Mesenchymal stem cell (in vitro differentiated cells and primary cell): ENCODE results near the gene OR2V2.

Experiments
- DNase-seq: peaks from one replicate; pipeline ENCODE4 v3.0.0-alpha.2; 2013
- H2AFZ ChIP-seq: one replicate; pipeline ENCODE4 v1.6.1; 2013; ENCODE audit warnings: low read depth, mild to moderate bottlenecking, control low read depth, inconsistent platforms, low read length, moderate library complexity
- H2AK5ac ChIP-seq: 2 replicates; pipeline ENCODE4 v1.6.1; 2013; ENCODE audit warnings: low read length, moderate library complexity, mild to moderate bottlenecking, inconsistent platforms; ENCODE audit not compliant: severe bottlenecking
- H2BK120ac ChIP-seq: one replicate; pipeline ENCODE4 v1.6.1; 2013; ENCODE audit warnings: low read depth, mild to moderate bottlenecking, inconsistent platforms, low read length, moderate library complexity
- H2BK12ac ChIP-seq, 2 experiments: one replicate each; pipeline ENCODE4 v1.6.1; 2013; ENCODE audit warnings: inconsistent platforms in 2 of 2, low read length in 2 of 2, mild to moderate bottlenecking in 2 of 2, moderate library complexity in 2 of 2, control low read depth in 1 of 2
- H2BK15ac ChIP-seq: one replicate; pipeline ENCODE4 v1.6.1; 2013; ENCODE audit warnings: mild to moderate bottlenecking, low read depth, inconsistent platforms; ENCODE audit not compliant: poor library complexity, severe bottlenecking
- H2BK5ac ChIP-seq: 2 replicates; pipeline ENCODE4 v1.6.1; 2013; ENCODE audit warnings: low read depth, mild to moderate bottlenecking, low read length, control low read depth, inconsistent platforms; ENCODE audit not compliant: poor library complexity, severe bottlenecking
- H3K14ac ChIP-seq, 2 experiments: one replicate each; pipeline ENCODE4 v1.6.1; 2013; ENCODE audit warnings: inconsistent platforms in 2 of 2, low read length in 2 of 2, control low read depth in 1 of 2, mild to moderate bottlenecking in 1 of 2, moderate library complexity in 1 of 2
- H3K18ac ChIP-seq, 2 experiments: one replicate each; pipeline ENCODE4 v1.6.1; 2013; ENCODE audit warnings: inconsistent platforms in 2 of 2, low read length in 2 of 2, control low read depth in 1 of 2, low read depth in 1 of 2, mild to moderate bottlenecking in 1 of 2
- H3K23ac ChIP-seq, 2 experiments: one replicate each; pipeline ENCODE4 v1.6.1; 2013; ENCODE audit warnings: inconsistent platforms in 2 of 2, low read length in 2 of 2, mild to moderate bottlenecking in 2 of 2, moderate library complexity in 2 of 2, control low read depth in 1 of 2
- H3K27ac ChIP-seq: 2 replicates; pipeline ENCODE4 v1.5.1; 2013; ENCODE audit warnings: mild to moderate bottlenecking, moderate library complexity, low read length, control low read depth, inconsistent platforms; ENCODE audit not compliant: poor library complexity, severe bottlenecking
- H3K27me3 ChIP-seq, 2 experiments: 2 replicates each; pipeline versions ENCODE4 v1.6.1 to v1.7.0; 2013; ENCODE audit warnings: low read length in 2 of 2, mild to moderate bottlenecking in 2 of 2, moderate library complexity in 2 of 2, control low read depth in 1 of 2, inconsistent platforms in 1 of 2; ENCODE audit not compliant: control insufficient read depth in 1 of 2, insufficient read depth in 1 of 2
- H3K36me3 ChIP-seq, 2 experiments: 2 replicates each; pipeline versions ENCODE4 v1.6.1 to v1.7.0; 2013; ENCODE audit warnings: low read length in 2 of 2, control low read depth in 1 of 2, inconsistent platforms in 1 of 2, low read depth in 1 of 2, mild to moderate bottlenecking in 1 of 2; ENCODE audit not compliant: insufficient read depth in 2 of 2, control insufficient read depth in 1 of 2
- H3K4ac ChIP-seq, 2 experiments: one replicate each; pipeline ENCODE4 v1.6.1; 2013; ENCODE audit warnings: inconsistent platforms in 2 of 2, low read length in 2 of 2, mild to moderate bottlenecking in 2 of 2, moderate library complexity in 2 of 2, control low read depth in 1 of 2, low read depth in 1 of 2
- H3K4me1 ChIP-seq: 2 replicates; pipeline ENCODE4 v1.6.1; 2013; ENCODE audit warnings: low read depth, low read length, control low read depth; ENCODE audit not compliant: control insufficient read depth, insufficient read depth
- H3K4me2 ChIP-seq: 2 replicates; pipeline ENCODE4 v1.6.1; 2013; ENCODE audit warnings: low read length, mild to moderate bottlenecking, inconsistent platforms; ENCODE audit not compliant: poor library complexity, severe bottlenecking
- H3K4me3 ChIP-seq, 2 experiments: 2 replicates each; pipeline versions ENCODE4 v1.5.1 to v1.7.0; 2013; ENCODE audit warnings: low read length in 2 of 2, mild to moderate bottlenecking in 2 of 2, control low read depth in 1 of 2, low read depth in 1 of 2; ENCODE audit not compliant: insufficient read depth in 1 of 2
- H3K79me1 ChIP-seq: replicated peaks from 2 replicates; pipeline ENCODE4 v1.6.1; 2013; ENCODE audit warnings: mild to moderate bottlenecking, control low read depth, low read length, inconsistent platforms; ENCODE audit not compliant: poor library complexity, severe bottlenecking
- H3K9ac ChIP-seq: 2 replicates; pipeline ENCODE4 v1.7.0; 2013; ENCODE audit warnings: mild to moderate bottlenecking, low read length, moderate library complexity
- H3K9me3 ChIP-seq: 2 replicates; pipeline ENCODE4 v1.7.0; 2013; ENCODE audit warnings: mild to moderate bottlenecking, low read length; ENCODE audit not compliant: control insufficient read depth
- H4K8ac ChIP-seq: one replicate; pipeline ENCODE4 v1.6.1; 2013; ENCODE audit warnings: inconsistent platforms, mild to moderate bottlenecking, low read length, moderate library complexity
- H4K91ac ChIP-seq: one replicate; pipeline ENCODE4 v1.6.1; 2013; ENCODE audit warnings: mild to moderate bottlenecking, low read length, inconsistent platforms
- WGBS: methylation state at CpG from one replicate; pipeline ENCODE4 v1.1.7; 2013; ENCODE audit warnings: mixed read lengths; 5-methylcytosine and 5-hydroxymethylcytosine counted together

OR2V2 gene

GRCh38 chr5:181198106-181198685, 50.8 kb downstream of the OR2V2 start:
- Histone ChIP-seq H3K27ac (no peak overlapping the region), H2BK5ac (no peak overlapping the region), H3K9ac (no peak overlapping the region), H3K23ac (no peak overlapping the region), H3K4me1 (peaks cover 23% of the 10 kb centered on the region), H3K4me2 (no peak overlapping the region), H3K9me3 (no peaks in the 10 kb centered on the region), H3K79me1 (peaks cover 5% of the 10 kb centered on the region), H3K14ac (no peak overlapping the region), H4K8ac (no peak overlapping the region), H3K18ac (no peak overlapping the region), H2BK15ac (no peak overlapping the region), H2BK12ac (no peak overlapping the region), H3K4me3 (no peak overlapping the region), H3K36me3 (peaks cover 0 to 13% of the 10 kb centered on the region in 2 experiments), H2BK120ac (no peak overlapping the region), H2AFZ (no peak overlapping the region), H3K27me3 (peaks cover 20 to 35% of the 10 kb centered on the region in 2 experiments), H2AK5ac (peak overlapping the region; percentile 13), H4K91ac (no peak overlapping the region), H3K4ac (no peak overlapping the region)
- DNase-seq, result no peak
- WGBS, result 77% methylated on average over 12 of the region's 12 CpGs

GRCh38 chr5:181198905-181199519, 51.6 kb downstream of the OR2V2 start:
- Histone ChIP-seq H2BK5ac (no peak overlapping the region), H4K91ac (no peak overlapping the region), H4K8ac (no peak overlapping the region), H3K27ac (no peak overlapping the region), H3K79me1 (peaks cover 5% of the 10 kb centered on the region), H3K23ac (no peak overlapping the region), H3K18ac (no peak overlapping the region), H2BK120ac (no peak overlapping the region), H3K4ac (no peak overlapping the region), H2BK12ac (no peak overlapping the region), H3K4me2 (no peak overlapping the region), H3K4me1 (peaks cover 26% of the 10 kb centered on the region), H2BK15ac (no peak overlapping the region), H3K36me3 (peaks cover 0 to 13% of the 10 kb centered on the region in 2 experiments), H3K14ac (no peak overlapping the region), H2AFZ (no peak overlapping the region), H3K9ac (no peak overlapping the region), H3K4me3 (no peak overlapping the region), H2AK5ac (no peak overlapping the region), H3K9me3 (no peaks in the 10 kb centered on the region), H3K27me3 (peaks cover 26 to 43% of the 10 kb centered on the region in 2 experiments)
- no peak for DNase-seq
- WGBS, result 43% methylated on average over 8 of the region's 9 CpGs

GRCh38 chr5:181199881-181200638, 52.7 kb downstream of the OR2V2 start:
- Histone ChIP-seq H3K9ac (no peak overlapping the region), H2AK5ac (no peak overlapping the region), H3K4ac (no peak overlapping the region), H3K9me3 (no peaks in the 10 kb centered on the region), H2AFZ (no peak overlapping the region), H2BK120ac (no peak overlapping the region), H2BK15ac (no peak overlapping the region), H3K4me3 (no peak overlapping the region), H3K36me3 (peaks cover 0 to 5% of the 10 kb centered on the region in 2 experiments), H3K4me2 (no peak overlapping the region), H3K27ac (no peak overlapping the region), H4K91ac (no peak overlapping the region), H3K4me1 (peaks cover 34% of the 10 kb centered on the region), H4K8ac (no peak overlapping the region), H3K23ac (no peak overlapping the region), H3K18ac (no peak overlapping the region), H2BK5ac (no peak overlapping the region), H3K14ac (no peak overlapping the region), H3K79me1 (no peaks in the 10 kb centered on the region), H3K27me3 (peaks cover 27 to 47% of the 10 kb centered on the region in 2 experiments), H2BK12ac (no peak overlapping the region)
- no peak for DNase-seq
- 79% methylated on average over 9 of the region's 12 CpGs for WGBS

- 26% methylated on average over 4 of the region's 4 CpGs for WGBS
- Histone ChIP-seq H3K4ac (no peak overlapping the region), H3K9ac (no peak overlapping the region), H2AK5ac (no peak overlapping the region), H2BK120ac (no peak overlapping the region), H2BK5ac (no peak overlapping the region), H3K14ac (no peak overlapping the region), H3K27me3 (peaks cover 33 to 47% of the 10 kb centered on the region in 2 experiments), H3K27ac (no peak overlapping the region), H3K4me3 (no peak overlapping the region), H4K8ac (no peak overlapping the region), H3K23ac (no peak overlapping the region), H3K18ac (no peak overlapping the region), H2BK12ac (no peak overlapping the region), H3K4me2 (no peak overlapping the region), H4K91ac (no peak overlapping the region), H2BK15ac (no peak overlapping the region), H3K79me1 (no peaks in the 10 kb centered on the region), H3K36me3 (no peaks in the 10 kb centered on the region), H3K4me1 (peaks cover 42% of the 10 kb centered on the region), H3K9me3 (no peaks in the 10 kb centered on the region), H2AFZ (no peak overlapping the region)
- DNase-seq, result no peak
Observed at GRCh38 chr5:181200816-181201215, 53.4 kb downstream of the OR2V2 start.
